ENCODE measurements around the gene RAB3IL1.

The RAB3IL1 gene

DNA sequence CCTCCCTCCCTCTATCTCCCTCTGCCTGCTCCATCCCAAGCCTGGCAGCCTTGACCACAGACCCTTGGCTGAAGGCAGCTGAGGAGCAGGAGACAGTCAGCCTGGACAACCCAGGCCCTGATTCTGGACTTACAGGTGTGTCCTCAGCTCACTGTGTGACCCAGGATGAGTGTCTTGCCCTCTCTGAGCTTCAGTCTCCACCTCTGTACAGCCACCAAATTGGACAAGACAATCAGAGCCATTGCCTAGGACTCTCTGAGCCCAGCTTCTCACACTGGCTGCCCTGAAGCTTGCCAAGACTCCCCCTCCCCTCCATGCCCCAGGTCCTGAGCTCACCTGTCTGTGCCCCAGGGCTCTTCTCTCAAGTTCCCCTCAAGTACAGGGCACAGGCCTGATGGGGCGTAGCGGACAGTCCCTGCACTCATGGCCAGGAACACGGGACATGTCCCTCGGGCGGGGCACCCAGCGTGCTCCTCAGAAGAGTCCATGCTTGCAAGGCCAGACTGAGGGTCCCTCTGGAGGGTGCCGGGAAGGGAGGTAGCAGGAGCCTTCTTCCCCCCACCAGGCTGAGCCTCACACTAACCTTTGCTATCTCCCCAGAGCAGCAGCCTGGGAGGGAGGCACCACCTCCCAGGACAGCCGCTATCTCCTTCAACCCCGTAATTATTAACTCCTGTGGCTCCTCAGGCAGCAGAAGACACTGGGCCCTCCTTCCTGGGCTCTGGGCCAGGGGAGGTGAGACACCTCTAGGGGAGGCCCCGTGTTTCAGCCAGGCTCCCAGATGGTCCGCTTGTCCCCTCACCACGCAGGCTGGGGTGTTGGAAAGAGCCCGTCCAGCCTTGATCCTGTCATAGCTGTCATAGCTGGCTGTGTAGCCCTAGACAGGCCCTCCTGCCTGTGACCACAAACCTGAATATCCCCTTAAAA is 2.6 kb upstream of the RAB3IL1 start:
- DNase-seq (ENCODE audit: low read depth), result no peak

DNA sequence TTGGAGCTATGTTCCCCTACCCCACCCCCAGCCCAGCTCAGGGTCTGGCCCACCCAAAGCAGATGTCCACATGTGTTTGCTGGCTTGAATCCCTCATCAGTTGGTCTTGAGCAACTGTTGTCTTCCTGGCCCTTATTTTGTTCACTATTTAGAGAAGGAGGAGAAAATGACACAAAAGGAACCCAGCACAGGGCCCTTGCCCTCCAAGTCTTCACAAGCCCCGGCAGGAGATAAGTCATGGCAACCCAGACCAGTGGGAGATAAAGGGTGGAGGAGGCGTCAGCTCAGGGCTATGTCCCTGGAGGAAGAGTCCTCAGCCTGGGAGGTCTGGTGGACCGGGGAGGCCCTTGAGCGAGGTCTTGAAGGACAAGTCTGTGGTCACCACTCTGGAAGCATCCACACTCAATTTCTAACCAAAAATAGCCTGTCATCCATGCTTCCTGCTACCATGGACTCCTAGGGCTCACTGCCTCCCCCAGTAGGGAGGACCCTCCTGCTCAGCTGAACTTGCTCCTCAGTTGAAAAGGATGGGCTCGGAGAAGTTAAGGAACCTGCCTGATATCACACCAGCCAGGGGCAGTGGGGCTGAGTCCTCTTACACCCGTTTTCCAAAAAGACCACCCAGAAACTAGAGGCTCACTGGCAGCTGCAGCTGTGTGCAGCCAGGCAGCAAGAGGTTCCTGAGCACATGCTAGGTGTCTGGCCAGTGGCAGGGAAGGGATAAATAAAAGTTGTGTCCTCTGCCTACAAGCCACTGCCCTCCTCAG is 1.8 kb upstream of the RAB3IL1 start:
- DNase-seq (ENCODE audit: low read depth), result no peak

DNA sequence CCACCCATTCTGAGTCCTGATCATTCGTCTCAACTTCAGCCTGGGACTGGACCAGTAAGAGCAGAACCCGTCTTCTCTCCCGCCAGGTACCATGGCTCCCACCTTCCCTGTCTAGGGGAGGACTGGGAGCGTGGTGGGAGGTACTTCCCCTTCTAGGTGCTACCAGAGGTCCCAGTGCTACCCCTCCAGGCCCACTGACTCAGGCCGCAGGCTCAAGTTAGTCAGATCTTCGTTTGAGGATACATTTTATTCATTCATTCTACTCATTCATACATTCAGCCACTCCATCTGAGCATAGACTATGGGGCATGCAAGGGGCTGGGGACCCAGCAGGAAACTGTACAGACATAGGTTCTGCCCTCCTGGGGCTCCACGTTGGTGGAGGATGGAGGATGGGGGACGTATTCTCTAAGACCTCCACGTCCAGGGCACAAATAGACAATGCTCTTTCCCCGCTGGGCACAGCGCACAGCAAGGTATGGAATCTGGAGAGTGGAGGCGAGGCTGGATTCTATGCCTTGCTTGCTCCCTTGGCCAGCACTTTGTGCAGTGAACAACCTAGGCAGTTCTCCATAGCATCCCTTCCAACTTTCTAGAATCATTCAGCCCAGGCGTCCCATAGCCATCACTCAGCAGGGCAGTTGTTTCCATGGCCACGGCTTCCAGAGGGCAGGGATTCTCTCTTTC is 1.0 kb upstream of the RAB3IL1 start:
- DNase-seq (ENCODE audit: low read depth), result no peak

DNA sequence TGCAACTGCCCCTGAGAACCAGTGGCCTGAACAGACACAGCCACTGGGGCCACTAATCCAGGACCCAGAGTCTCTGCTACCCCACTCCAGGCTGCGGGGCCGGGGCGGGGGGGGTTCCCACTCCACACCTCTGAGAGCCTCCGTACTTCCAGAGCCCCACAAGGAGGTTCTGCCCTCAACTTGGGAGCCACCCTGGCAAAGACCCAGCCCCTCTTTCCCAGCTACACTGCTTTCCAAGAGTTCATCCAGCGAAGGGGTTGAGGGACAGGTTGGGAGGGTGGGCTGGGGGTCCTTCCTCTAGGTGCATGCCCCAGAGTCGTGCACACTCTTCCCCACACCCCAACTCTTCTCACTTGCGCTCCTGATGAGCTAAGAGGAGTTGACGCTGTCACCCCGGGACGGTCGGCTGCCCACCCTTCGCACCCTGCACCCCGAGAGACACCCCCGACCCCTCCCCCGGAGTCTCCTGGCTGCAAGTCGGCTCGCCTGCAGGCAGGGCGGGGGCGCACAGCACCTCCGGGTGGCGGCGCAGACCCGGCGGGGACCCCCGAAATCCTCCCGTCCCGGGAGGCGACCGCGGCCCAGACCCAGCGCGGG is 531 bp downstream of the RAB3IL1 start:
- DNase-seq (ENCODE audit: low read depth), result no peak

DNA sequence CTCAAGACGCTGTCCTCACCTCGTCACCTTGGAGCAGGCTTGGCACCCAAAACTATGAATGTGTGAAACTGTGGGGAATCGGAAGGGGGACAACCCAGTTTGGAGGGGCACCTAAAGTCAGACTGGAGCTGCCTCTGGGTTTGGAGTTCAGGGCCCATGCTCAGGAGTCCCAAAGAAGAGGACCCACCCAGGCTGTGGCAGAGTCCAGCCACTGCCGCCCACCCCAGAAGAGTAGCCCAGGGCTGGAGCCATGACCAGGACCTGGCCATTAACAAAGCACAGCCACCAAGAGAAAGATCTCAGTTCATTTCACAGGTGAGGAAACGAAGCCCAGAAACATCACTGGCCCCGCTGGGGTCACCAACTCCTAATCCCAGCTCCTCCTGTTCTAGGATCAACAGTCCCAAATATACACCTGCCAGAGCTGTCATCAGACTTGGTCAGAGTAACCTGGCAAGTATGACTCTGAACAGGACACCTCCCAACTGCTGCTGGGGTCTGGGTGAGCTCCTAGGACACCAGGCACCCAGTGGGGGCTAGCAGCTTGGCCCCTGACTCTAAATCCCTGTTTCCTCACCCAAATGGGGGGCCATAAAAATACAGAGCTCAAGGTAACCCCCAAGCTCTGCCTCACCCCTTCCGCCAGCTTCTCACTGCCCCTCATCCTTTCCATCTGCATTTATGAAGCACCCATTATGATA is 2.7 kb downstream of the RAB3IL1 start:
- DNase-seq (ENCODE audit: low read depth), result no peak

DNA sequence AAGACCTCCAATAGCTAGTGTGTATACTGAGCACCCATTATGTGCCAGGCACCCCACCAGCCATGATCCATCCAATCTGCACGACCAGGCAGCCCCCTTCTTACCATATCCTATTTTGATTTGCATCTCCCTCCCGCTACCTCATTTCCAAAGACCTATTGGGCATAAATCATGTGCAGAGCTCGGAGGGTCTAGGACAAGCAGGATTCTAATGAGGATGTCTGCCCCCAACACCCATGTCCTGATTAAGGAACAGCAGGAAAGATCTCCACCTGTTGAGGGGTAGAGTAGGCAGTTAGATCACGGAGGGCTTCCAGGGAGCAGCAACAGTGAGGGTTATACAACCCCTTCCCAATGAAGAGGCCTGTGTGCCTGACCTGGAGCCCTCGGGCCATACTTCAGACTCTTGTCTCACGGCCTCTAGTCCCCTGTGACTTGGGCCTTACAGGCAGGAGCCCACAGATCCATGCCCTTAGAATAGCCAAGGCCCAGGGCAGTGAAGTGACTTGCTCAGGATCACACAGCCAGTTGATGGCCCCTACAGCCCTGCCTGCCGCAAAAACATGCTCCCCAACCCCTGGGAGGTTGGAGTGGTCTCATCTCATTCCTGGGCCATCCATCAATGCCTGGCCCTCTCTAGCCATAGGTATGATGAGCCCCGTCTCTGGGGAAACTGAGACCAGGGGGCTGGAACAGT is 3.5 kb downstream of the RAB3IL1 start:
- DNase-seq (ENCODE audit: low read depth), result no peak

DNA sequence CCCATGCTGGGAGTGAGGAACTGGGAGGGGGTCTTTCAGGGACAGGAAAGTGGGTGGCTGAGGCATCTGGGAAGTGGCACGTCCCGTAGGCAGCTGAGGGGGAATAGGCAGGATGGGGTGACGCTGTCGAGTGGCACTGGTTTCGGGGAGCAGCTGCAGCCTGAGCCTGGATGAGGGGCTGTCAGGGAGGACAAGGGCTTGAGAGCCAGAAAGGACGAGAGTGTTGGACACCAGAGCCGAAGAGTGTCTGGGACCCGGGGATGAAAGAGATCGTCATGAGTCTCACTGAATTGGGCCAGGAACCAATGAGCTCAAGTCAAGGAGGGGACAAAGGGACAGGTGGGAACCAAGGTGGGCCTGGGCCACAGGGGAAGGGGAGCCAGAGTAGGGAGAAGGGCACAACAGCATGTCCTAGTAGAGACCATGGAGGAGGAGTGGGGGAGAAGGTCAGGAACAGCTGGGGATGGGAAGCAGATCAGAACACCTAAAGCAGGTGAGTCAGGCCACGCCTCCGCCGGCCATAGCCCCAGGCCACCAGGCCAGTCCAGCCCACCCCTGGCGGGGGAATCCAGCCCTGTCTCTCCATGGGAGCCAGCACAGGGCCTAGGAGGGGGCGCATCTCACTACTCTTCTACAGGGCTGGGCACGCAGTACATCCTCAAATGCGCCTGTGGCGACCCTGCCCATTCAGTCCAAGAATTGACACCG is 4.2 kb downstream of the RAB3IL1 start:
- no peak for DNase-seq (ENCODE audit: low read depth)

DNA sequence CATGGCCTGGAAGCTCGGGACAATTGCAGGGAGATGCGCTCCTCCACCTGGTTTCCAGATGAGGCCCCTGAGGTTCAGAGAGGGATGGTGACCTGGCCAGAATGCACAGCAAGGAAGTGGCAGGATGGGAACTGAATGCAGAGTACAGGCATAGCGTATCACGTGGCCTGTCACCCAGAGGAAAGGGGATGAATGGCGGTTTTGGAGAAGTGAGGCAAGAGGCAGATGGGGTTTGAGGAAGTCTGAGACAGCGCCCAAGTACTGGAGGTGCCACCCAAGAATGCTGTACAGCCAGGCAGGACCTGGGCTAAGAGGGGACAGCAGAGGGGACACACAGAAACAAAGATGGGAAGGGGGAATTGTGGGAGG is 4.9 kb downstream of the RAB3IL1 start:
- DNase-seq (ENCODE audit: low read depth), result no peak

DNA sequence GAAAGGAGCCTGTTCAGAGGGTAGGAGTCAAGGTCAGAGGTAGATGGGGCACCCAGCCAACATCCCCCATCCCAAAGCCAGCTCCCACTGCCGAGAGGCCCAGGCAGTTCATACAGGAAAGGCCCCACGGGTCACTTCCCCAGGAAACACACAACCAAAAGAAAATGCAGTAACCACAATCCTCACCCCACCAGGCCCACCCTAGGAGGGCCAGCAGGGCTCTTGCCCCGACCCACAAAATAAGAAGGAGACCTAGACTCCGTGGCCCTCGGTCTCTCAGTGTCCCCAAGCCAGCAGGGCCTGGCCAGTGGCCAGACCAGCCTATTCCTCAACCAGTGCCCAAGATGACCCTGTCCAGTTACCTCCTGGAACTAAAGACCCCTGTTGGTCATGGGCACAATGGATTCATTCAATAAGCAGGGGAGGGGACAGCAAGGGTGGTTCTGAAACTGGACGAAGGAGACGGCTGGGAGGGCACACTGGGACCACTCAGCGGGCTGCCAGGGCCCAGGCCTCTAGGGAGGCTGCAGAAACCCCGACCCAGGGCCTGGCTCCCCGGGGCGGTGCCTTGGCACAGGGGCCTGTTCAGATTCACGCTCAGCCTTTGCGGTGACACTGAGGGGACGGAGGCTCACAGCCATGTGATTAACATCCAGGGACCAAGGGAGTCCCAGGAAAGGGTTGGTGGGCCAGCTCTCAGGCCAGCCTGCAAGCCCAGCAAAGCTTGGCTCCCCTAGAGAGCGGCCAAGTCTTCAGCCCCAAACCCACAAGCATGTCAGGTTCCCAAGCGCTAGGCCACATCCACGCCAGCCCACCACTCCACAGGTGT is 5.5 kb downstream of the RAB3IL1 start:
- no peak for DNase-seq (ENCODE audit: low read depth)

DNA sequence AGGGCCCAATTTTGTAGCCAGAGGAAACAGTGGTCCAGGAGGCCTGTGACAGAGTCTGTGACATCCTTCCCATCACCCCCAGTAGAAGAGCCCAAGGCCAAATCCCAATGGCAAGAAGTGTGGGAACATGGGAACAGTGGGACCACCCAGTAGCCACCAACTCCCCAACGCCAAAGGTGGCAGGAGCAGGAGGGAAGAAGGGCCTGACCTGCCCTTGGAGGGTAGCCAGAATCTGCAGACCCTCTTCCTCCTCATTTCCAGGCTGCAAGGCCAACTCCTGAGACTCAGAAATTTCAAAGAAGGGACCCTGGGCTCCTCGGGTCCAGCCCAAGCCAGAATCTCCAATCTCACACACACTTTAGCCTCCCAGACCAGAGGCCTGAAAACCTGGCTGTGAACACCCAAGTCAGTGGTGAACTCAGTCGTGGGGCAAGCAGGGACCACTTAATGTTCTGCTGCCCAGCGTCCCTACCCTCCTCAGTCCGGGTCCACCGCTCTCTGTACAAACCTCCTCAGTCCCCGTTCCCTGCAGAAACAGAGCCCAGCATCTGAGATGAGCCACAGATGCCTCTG is 6.2 kb downstream of the RAB3IL1 start:
- no peak for DNase-seq (ENCODE audit: low read depth)

DNA sequence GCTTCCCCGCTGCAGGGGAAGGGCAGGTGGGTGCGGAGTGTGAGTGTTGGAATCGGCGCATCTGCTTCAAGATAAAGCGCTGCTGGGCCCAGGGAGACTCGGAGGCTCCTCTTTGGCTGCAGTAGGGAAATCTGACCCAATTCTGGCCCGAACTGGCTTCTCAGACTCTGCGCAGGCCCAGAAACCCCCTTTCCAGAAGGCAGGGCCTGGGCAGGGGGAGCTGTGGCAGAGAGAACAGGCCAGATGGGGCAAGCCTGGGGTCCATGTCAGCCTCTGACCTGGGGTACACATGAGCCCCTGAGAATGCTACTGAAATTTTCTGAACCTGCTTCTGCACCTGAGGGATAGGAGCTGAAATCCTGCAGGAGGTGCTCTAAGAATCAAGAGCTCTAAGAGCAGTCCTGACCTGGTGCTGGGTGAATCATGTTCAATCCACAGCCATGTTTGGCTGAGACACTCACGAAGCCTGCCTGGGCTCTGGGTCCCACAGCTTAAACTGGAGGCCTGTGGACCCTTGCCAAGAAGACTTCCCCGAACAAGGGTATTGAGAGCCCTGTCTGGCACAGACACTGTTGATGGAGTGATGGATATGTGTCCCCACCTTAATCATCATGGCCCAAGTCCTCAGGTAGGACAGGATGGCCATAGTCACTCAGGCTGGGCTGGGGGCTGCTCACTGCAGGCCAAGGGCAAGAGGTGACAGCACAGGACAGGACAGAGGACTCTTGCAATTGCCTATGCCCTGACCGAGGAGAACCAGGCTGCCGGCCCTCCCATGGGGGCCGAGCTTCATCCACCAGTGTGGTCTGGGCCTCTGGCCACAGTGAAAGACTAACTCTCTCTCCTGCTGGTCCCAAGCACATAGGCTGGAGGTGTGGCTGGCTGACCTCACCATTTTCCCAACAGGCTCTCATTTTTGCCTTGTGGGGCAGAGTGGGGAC is 6.9 kb downstream of the RAB3IL1 start:
- no peak for DNase-seq (ENCODE audit: low read depth)

DNA sequence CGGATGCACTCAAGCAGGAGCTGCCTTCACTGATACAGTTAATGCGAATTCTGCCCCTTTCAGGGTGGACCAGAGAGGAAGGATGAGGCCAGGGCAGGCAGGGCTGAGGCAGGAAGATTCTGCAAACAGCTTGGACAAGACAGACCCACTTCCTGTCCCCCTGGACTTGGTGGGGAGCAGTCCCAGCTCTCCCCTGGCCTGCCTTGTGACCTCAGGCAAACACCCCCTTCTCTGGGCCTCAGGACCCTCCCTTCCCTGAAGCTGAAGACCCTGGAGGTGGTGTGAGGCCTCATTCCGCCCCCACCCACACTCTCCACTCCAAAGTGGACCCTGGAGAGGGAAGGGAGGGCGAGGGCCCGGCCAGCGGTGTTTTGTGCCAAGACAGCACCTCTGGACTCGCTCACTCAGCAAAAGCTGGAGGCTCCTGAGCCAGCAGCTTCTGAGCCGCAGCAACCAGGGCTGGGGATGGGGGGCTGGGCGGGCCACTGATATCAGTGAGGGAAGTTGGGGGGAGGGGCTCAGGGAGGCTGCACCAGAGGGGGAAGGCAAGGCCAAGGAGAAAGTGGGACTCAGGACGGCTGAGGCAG is 8.5 kb downstream of the RAB3IL1 start:
- no peak for DNase-seq (ENCODE audit: low read depth)

DNA sequence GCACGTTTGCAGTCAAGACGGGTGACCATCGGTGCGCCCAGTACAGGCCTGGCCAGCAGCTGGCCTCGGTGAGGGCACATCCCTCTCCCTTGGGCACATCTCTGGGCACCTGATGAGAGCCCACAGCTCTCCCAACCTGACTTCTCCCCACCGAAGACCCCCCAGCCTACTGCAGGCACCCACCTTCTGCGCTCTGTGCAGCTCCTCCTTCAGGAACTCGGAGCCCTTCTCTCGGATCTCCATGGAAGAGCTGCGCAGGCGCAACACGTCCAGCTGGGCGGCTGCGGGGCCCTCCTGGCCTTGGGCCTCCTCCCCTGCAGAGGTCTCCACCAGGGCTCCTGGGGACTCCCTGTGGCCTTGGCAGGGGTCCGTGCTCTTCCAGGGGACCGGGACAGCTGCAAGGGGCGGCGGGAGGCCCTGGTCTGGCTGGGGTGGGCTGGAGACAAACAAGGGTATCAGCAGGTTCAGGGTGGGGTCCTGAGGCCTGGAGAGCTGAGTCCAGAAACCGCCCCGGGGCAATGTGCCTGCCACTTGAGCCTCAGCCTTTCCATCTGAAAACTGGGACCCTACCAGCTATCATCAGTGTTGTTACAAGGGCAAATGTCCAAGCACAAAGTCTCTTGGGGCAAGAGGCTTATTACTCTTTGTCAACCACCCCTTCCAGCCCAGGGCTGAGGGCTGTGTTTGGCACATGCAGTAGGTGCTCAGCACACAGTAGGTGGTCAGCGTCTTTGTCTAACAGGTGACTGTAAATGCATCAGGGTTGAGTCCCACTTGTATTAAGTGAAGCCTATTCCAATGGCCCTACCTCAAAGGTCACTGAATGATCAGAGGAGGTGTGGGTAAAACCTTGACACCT is 9.3 kb downstream of the RAB3IL1 start:
- DNase-seq (ENCODE audit: low read depth), result no peak

DNA sequence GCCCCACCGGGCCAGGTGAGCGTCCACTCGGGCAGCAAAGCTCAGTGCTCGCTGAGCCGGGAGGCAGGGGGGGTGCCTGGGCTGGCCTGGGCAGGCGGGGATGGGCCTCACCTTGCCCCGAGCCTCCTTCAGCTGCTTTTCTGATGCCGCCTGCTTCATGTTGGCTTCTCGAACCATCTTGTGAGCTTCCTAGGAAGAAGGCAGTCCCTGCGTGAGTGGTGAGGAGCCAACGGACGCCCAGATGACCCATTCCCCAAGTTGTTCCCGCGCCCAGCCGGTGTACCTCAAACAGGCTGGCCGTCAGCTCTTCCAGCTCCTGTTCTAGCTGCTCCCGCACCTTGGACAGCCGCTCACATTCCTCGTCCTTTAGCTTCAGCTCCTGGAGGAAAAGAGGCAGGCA is 10.1 kb downstream of the RAB3IL1 start:
- DNase-seq (ENCODE audit: low read depth), result no peak

DNA sequence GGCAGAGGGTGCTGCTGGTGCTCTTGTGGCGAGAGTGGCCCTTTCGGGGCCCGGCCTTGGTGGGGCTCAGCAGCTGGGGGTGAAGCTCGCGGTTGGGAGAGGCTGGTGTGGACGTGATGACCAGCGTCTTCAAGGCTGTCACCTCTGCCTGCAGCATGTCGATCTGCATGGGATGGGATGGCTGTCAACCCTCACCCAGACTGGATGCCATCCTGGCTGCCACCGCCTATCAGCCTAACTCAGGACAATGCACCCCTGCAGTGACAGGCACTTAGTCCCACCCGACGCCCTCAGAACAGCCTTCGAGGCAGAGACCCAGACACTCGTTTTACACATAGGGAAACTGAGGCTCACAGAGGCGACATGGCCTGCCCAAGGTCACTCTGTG is 10.8 kb downstream of the RAB3IL1 start:
- DNase-seq (ENCODE audit: low read depth), result no peak

DNA sequence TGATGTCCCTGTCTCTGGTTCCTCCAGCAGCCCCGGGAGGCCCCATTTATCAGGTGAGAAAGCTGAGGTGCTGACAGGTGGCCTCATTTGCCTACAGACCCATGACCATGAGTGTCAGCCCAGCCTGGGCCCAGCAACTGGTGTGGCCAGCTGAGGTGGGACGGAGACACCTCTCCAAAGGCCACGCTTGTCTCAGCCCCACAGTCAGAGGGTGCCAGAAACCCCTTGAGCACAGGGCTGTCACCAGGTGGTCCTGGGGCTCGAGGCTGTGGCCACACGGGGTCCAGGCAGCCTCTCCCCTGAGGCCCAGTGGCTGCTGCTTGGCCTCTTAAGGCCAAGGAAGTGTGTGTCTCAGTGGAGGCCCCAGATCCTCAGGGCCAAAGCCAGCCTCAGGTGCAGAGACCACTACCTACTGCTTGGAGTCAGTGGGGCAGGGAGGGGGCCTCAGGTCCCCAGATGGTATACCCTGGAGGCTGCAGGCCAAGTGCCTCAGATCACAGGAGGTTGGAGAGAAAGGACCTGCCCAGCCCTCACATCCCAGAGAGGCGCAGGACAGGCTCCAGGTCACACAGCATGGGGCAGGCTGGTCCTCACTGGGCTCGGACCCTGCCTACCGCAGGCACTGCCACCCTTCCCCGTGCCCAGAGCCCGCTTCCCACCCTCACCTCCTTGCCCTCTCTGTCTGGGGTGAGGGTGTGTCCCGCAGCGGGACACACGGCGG is 11.4 kb downstream of the RAB3IL1 start:
- DNase-seq (ENCODE audit: low read depth), result no peak
